GM18951 (cell line): ENCODE data around the gene ZFYVE21.

Source experiments
- POLR2A ChIP-seq: IDR thresholded peaks from 4 replicates; pipeline ENCODE4 v1.6.1; 2011; ENCODE audit warnings: mild to moderate bottlenecking; ENCODE audit not compliant: insufficient read length, insufficient read depth; ENCODE audit errors: extremely low read depth
- in situ Hi-C: fragments of 300-500 bp; cut with MboI; formaldehyde crosslinking; loops from one replicate; pipeline ENCODE4 v1.12.0; 2022; ENCODE audit warnings: low sequenced_read_pairs, mixed read lengths, inconsistent platforms; ENCODE audit not compliant: unreplicated experiment

ZFYVE21 gene

GRCh38 chr14:103714063-103714724, 1.4 kb upstream of the ZFYVE21 start:
- in situ Hi-C loops = no loop called here
- TF ChIP-seq POLR2A = no peak

GRCh38 chr14:103716091-103716801, 636 bp downstream of the ZFYVE21 start:
- in situ Hi-C loops = no loop called here
- TF ChIP-seq POLR2A = no peak

GRCh38 chr14:103716899-103717411, 1.3 kb downstream of the ZFYVE21 start:
- in situ Hi-C loops = no loop called here

DNA sequence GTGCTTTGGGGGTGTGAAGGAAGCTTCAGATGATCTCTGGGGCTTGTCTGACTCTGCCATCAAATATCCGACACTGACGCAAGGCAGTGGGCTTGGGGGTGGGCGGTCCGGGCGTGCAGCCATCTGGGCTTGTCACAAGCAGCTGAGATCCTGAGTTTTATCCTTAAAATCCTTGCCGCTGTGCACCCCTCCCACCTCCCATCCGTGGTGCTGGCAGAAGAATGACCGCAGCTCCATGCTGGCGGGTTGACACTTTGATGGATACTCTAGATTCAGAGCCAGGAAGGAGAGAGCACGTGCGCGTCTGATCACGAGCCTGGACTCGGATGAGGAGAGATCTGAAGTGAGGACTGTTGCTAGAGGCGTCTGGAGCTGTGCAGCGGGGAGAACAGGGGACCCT, 3.0 kb downstream of the ZFYVE21 start:
- TF ChIP-seq POLR2A = no peak
- in situ Hi-C loops = no loop called here

More at GRCh38 chr14:103716899-103717411, 1.3 kb downstream of the ZFYVE21 start:
- TF ChIP-seq POLR2A = no peak

DNA sequence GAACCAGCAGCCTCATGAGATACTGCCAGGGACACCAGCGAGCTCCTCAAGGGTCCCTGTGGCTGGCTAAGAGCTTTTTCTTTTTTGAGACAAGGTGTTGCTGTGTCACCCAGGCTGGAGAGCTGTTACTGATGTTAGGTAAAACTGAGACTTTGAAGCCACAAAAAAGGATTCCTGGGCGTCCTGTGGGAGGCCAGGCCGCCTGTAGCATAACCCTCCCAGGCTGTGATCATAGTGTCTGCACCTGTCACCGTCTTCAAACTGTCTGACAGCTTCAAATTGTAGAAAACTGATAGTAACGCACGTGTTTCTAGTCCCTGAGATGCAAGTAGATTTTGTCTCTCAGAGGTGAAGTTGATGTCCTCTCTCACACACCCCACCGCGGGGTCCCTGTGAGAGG, 4.1 kb downstream of the ZFYVE21 start:
- in situ Hi-C loops = no loop called here
- no peak for TF ChIP-seq POLR2A

DNA sequence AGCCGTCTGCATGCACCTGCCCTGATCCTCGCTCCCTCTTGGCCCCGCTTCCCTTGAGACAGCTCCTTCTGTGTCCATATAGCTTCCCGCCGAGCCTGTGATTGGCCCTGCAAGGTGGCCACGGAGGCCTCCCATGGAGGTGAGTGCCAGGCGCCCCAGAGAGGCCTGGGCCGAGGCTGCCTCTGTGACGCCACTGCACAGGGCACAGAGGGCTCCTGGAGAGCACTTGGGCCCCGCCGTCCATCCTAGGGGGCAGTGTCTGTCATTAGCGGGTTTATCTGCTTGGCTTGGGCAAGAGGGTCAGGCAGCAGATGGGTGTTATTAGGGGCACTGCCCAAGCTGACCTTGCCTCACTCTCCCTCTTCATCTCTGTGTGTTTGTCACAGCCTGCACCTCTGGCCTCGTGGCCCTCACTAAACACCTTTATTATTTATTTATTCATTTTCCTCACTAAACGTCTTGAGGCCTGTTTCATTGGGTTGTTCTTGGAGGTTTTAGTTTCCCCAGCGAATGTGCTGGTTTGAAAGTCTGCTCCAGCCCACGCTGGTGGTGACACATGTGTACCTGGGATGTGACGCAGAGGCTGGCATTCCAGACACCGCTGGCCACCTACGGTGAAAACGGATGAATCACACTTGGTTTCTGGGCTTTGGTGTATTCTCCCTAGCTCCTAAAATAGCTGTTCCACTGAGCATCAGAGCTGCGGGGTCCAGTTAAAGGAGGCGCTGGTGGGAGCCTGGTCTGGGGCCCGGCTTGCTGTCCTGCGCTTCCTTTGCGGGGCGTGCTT, 5.9 kb downstream of the ZFYVE21 start:
- in situ Hi-C loops = no loop called here
- no peak for TF ChIP-seq POLR2A

- TF ChIP-seq POLR2A = no peak
- in situ Hi-C loops = no loop called here
These were observed 8.1 kb downstream of the ZFYVE21 start for GRCh38 chr14:103723748-103724081.

GRCh38 chr14:103724116-103724515, 8.5 kb downstream of the ZFYVE21 start:
- in situ Hi-C loops = no loop called here
- TF ChIP-seq POLR2A = no peak

DNA sequence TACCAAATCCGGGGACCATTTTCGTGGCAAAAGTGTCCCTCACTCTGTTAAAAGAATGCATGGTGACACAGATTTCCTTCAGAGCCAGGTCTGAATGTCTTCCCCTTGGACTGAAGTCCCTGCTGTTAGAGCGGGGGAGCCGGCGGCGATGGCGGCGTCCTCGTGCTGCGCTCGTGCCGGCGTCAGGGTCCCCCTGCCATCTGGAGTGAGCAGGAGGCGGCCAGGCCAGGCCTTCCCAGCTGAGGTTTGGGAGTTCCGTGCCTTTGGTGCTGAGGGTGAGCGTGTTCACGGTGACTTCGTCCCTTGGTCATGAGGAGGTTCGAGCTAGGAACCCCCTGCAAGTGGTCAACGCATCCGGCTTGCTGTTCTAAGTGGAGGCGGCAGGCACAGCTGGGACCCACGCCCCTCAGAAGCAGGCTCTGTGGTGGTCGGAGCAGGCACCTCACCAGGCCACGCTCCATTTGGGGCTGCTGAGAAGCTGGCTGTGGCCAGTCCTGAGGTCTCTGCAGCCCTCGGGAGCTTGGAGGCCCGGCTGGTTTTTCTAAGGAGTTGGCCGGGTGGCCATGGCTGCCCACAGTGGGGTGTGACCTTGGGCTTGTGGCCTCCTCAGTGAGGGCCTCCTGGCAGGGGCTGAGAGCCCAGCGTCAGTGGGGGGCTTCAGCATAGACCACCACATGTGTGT, 9.5 kb downstream of the ZFYVE21 start:
- in situ Hi-C loops = no loop called here

DNA sequence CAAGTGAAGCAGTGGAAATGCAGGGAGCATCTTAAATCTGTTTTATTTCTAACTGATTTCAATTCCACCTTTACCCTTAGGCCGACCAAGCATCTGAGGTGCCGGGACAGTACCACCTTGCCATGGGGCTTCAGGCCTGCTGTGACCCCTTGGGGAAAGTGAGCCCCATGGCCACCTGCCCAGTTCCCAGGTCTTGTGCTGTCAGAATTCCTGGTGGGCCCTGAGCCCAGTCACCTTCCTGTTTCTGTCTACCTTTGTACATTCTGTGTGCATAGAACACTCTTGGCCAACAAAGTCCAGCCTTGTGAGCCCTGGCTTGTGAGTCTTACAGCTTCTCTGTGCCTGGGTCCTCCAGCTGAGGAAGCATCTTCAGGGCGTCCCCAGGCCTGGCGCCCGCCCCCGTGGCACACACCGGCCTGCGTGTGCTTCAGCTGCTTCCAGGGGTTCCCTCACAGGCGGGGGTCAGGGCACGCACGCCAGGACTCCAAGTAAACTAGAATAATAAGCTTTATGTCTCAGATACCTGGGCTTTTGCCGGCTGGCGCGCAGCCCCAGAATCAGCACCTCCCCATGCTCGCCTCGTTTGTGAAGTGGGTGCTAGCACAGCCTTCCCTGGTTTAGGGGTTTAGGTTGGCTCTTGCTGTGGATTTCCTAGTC, 10.3 kb downstream of the ZFYVE21 start:
- in situ Hi-C loops = no loop called here
- TF ChIP-seq POLR2A = no peak

More for the DNA sequence above, 9.5 kb downstream of the ZFYVE21 start:
- TF ChIP-seq POLR2A = no peak

DNA sequence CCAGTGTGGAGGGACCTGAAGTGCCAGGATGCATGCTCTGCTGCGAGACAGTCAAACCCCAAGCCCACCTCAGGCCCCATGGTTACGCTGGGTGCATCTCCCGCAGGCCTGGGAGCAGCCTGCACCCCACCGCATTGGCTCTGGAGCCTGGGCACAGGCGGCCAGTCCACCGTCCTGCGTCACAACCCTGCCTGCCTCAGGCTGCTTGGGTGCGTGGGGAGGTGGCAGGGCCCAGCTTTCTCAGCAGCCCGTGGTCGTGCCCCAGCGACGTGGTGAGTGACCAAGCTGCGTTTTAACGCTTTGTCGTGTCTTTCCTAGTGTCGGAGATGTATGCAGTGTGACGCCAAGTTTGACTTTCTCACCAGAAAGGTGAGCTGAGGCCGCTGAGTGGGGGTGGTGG, 10.9 kb downstream of the ZFYVE21 start:
- in situ Hi-C loops = no loop called here
- TF ChIP-seq POLR2A = no peak

- in situ Hi-C loops = no loop called here
- TF ChIP-seq POLR2A = no peak
These were observed 11.8 kb downstream of the ZFYVE21 start for GRCh38 chr14:103727313-103727980.

- no peak for TF ChIP-seq POLR2A
- in situ Hi-C loops = no loop called here
These were observed 12.5 kb downstream of the ZFYVE21 start for GRCh38 chr14:103728141-103728540.
